H1 (cell line): Measurements from ENCODE around the gene CNTN5. TPM values are rescaled to one million over a fixed set of nuclear protein-coding genes. Genes with fewer than 3 reads are reported as not detected.

Source experiments
- CBX8 ChIP-seq: fragments of 300-800, 300-1000 bp; sonication (generic); IDR thresholded peaks from 2 replicates; pipeline ENCODE4 v1.7.1; 2016; ENCODE audit warnings: low read depth, low read length, borderline replicate concordance
- EZH2 ChIP-seq: fragments of 200-600 bp; sonication (generic); IDR thresholded peaks from 2 replicates; pipeline ENCODE4 v1.7.1; 2012; ENCODE audit warnings: low read depth, mild to moderate bottlenecking, moderate library complexity, low read length, inconsistent platforms; ENCODE audit not compliant: severe bottlenecking
- JUND ChIP-seq: IDR thresholded peaks from 2 replicates; pipeline ENCODE4 v1.6.1; 2011; ENCODE audit warnings: mild to moderate bottlenecking, improper control_type of control experiment, low read length
- RXRA ChIP-seq: IDR thresholded peaks from 2 replicates; pipeline ENCODE4 v1.6.1; 2011; ENCODE audit warnings: low read depth, mild to moderate bottlenecking, low read length, moderate library complexity; ENCODE audit not compliant: insufficient read depth
- polyA plus RNA-seq, 7 experiments: library from polyadenylated mRNA; depleted of rRNA in 3 of 7; stranded (reverse) in 5 of 7; unstranded in 2 of 7; fragments of >200 nt in 5 of 7; fragments of 200-250 nt in 2 of 7; gene quantifications; 1 replicate in 5 of 7; 2 replicates in 1 of 7; 4 replicates in 1 of 7; pipeline versions ENCODE4 v1.2.1 to v1.2.3, GENCODE V29; 2011 to 2013; ENCODE audit warnings: missing spikeins in 2 of 7, mixed read lengths in 2 of 7
- total RNA-seq: library from RNA; stranded (reverse); fragmentation: NEBNext Ultra II Directional; extraction: Animal tissue kit (Norgen Biotek cat#: 25700); gene quantifications from 2 replicates; pipeline ENCODE4 v1.2.1, GENCODE V29; 2021

CNTN5 gene
- total and polyA plus RNA-seq, 2 of the 8 experiments (the other 6 are each of a cell fraction or from before 2014, with no cell fraction given) = not detected

- TF ChIP-seq EZH2 (no peak), RXRA (no peak), CBX8 (no peak), JUND (no peak)
These were observed 939.8 kb downstream of the CNTN5 start (continued) for GRCh38 chr11:99960536-99960935.
